HG02852 (cell line): Measurements from ENCODE around the gene TCERG1L.
"Not testable (repeated sequence)": the region's sequence is repeated elsewhere in the genome, so short reads cannot be mapped to it uniquely, and the experiment has no call there.

Experiments used
- ATAC-seq: cut with Tn5 transposase; IDR thresholded peaks from one replicate; pipeline ENCODE4 v1.9.1; 2021; ENCODE audit warnings: mild to moderate bottlenecking, moderate library complexity; ENCODE audit not compliant: unreplicated experiment

The TCERG1L gene

DNA sequence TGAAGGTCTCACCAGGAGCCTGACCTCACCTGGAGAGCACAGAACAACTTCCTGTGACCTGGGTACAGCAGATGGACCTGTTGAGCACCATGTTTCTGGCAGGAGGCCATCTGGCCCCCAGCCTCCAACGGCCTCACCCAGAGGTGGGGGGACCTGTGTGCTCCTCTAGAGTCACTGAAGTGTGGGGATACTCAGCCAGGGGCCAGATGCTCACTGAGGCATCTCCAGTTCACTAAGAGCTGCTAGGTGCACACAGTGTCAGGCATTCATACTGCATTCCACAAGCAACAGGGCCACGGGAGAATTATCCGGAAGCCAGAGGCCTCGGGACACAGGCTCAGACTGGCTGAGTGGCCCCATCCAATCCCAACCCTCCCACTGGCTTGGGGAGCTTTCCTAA, 161.4 kb downstream of the TCERG1L start:
- no peak for ATAC-seq

DNA sequence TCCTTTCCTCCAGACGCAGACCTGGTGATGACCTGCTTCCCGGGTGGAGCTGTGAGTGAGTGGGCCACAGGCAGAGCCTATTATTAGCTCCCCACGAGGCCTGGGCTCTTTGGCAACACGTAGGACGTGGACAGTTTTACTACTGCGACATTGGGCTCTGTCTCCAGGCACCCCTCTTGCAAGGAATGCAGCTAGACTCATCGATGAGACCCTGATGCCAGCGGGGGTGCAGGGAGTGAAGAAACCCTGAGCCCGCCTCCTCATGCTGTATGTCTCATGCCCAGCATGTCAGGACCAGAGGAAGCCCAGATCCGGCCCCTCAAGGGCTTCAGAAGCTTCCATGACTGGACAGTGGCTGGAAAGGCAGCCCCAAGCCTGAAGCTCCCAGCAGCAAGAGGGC, 161.9 kb downstream of the TCERG1L start:
- ATAC-seq: no peak

DNA sequence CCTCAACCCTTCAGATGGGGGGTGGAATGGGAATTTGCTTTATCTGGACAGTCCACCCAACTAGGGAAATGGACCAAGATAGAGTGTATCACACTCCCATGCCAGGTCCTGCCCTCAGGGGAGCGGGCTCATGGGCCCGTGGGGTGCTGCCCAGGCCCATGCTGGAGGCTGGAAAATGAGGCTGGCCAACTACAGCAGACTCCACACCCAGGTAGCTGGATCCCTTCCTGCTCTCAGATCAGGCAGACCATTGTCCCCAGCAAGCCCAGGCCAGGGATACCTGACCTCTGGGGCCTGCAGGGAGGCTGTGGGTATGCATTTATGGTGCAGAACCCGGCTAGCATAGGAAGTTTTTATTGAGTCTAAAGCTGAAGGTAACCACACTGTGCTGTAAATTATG, 162.4 kb downstream of the TCERG1L start:
- ATAC-seq: no peak

DNA sequence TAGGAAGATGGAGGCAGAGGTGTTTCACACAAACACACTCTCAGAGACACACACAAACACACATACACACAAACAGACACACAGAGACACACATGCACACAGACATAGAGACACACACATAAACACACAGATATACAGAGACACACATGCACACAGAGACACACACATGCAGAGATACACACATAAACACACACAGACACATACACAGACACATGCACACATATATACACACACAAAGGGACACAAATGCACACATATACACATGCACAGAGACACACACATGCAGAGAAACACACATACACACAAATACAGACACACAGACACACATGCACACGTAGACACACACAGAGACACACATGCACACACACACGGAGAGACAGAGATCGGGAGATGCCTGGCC, 163.3 kb downstream of the TCERG1L start:
- no peak for ATAC-seq

DNA sequence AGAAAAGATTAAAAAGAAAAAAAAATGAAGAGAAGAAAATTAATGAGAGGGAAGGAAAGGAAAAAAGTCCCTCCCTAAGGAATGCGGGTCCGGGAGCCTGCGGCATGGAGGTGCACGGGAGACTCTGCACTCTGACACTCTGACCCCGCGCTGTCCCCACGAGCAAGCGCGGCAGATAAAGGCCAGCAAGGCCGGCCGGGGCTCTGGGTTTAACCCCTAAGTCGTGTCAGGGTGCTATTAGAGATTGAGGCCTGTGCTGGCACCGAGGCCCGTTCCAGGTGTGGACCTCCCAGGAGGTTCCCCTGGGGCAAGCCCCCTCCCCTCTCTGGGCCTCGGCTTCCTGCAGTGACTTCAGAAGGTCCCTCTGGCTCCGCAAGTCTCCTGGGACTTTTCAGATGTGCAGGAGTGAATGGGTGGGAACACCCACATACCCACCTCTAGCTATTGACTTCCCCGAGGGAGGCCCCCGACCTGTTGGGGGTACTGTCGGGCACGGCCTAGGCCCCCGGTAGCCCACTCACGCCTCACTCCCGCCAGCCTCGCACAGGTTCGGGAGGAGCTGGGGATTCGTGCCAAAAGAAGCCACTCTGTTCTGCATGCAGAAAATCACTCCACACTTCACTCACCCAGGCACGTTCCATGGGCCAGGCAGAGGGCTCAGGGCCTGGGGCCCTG, 164.1 kb downstream of the TCERG1L start:
- ATAC-seq: no peak

DNA sequence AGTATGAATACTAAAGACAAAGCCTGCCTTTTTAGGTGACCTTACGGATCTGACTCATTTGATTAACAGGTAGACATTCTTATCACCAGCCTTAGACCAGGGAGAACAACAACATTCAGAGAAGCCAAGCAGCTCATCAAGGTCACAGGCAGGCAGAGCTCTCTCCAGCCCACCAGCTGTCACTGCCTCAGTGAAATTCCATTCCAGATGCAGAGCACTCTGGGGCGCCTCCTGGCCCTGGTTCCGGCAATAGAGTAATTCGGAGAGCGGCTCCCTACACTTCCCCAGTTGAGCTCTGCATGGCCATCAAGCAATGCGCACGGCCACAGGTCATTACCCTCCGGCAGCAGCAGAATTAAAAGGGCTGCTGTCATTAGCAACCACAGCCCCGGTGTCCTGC, 164.7 kb downstream of the TCERG1L start:
- no peak for ATAC-seq

DNA sequence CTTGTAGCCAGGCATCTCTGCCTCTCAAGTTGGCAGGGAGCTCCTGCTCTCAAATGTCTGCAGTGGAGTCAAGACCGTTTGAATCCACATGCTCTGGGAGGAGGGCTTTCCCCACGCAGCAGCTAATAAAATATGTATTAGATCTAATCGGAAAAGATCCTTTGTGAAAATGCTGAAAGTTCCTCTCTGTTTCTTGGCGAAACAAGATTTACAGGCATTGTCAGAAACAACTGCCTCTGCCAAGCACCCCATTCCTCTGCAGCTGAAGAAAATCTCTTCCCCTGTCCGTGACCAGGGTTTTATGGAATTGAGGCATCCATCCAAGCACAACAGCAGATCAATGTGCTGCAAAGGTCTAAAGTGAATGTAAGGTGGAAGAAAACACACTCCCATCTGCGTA, 165.8 kb downstream of the TCERG1L start:
- ATAC-seq: no peak

DNA sequence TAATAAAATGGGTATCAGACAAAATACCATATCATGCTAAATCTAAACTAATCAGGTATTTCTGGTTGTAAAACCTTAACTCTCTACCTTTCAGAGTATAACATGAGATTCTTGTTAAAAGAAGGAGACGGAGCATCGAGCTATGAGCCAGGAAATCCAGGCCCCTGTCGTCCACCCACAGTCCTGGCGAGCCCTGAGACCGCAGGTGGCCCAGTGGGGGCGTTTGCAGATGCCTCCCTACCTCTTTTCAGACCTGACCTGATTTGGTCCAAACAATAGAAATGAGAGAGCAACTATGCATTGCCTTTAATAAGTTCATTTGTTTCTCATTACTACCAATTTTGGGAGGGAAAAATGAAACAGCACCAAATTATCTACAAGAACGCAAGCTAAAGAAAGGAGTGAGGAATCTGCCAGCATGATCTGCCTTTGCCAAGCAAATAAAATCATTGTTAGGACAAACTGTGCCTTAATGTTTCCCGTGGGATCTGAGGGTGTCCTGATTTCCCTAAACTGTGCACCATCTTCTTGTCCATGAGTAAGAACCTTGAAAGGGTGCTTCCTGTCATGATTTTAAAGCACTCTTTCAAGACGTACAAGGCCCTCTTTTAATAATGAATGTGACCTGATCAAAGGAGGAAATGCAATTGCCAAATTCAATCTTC, 166.7 kb downstream of the TCERG1L start:
- no peak for ATAC-seq

DNA sequence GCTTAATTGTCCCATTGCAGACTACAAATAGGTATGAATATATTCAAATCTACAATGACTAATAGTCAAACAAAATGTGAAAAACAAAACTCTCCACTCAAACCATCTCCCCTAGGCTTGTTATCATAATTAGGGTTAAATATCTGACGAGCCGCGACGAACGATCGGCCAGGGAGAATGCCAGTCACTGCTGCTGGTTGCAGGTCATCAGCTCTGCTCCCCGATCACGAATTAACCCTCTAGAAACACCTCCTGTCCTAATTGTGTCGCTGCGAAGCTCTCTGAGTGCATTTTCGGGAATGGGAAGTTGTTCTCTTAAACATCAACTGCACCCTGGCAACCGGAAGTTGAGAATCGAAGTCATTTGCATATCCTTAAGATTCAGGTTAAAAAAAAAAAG, 167.3 kb downstream of the TCERG1L start:
- no peak for ATAC-seq

DNA sequence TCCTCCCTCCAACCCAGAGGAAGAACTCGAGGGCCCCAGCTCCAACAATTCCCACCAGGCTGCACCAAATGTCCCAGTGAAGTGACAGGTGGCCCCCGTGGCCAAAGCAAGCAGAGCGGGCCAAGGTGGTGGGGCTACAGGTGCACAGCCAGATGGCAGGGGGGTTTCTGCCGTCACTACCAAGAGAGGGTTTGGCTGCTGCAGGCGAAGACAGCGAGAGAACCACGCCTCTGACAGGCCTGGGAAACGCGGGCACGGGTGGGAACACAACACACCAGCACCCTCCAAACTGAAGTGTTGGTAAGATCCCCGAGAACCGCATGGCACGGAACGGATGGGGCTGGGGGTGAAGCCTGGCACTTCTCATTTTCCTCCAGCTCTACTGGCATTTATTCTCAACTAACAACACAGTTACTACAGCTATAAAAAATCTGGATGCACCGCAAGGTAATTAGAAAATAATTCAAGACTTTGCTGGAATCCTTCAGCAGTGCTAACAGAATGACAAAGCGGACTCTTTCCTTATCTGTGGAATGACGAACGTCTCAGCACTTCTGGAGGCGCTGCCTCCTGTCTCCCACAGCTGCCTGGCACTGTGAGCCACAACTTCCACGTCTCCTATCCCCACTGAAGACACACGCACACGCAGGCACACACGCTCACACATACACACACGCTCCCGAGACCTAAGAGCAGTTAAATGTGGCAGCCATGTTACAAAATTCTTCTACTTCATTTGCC, 167.9 kb downstream of the TCERG1L start:
- ATAC-seq: no peak

DNA sequence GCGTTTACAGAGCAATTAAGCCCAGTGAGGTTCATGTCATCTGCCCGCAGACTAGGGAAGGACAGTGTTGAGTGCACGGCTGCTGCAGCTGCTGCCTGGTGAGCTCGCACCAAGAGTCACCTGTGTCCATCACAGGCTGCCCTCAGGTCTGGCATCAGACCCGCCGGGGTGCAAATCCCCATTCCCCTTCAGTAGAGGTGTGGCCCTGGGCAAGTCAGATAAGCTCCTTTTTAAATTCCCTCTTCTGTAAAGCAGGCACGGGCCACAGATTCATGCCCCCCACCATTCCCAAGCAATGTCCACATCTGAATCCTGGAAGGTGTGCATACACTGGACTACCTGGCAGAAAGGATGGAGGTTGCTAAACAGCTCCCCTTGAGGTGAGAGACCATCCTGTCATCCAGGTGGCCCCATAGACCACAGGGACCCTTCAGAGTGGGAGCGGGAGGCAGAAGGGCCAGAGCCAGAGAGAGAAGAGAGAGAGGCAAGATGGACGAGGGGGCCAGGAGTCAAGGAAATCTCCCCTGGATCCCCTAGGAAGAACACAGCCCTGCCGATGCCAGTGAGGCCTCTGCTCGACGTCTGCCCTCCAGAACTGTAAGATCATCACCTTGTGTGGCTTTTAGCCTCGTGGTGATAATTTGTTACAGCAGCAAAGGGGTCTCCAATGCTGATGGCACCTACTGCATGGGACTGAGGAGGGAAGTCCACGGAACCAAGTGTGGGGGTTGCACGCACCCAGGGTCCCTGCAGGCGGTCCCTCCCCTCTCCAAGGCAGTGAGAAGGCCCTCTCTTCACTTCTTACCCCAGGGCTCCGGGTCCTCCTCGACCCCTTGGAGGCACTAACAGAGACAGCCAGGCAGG, 168.8 kb downstream of the TCERG1L start:
- no peak for ATAC-seq

DNA sequence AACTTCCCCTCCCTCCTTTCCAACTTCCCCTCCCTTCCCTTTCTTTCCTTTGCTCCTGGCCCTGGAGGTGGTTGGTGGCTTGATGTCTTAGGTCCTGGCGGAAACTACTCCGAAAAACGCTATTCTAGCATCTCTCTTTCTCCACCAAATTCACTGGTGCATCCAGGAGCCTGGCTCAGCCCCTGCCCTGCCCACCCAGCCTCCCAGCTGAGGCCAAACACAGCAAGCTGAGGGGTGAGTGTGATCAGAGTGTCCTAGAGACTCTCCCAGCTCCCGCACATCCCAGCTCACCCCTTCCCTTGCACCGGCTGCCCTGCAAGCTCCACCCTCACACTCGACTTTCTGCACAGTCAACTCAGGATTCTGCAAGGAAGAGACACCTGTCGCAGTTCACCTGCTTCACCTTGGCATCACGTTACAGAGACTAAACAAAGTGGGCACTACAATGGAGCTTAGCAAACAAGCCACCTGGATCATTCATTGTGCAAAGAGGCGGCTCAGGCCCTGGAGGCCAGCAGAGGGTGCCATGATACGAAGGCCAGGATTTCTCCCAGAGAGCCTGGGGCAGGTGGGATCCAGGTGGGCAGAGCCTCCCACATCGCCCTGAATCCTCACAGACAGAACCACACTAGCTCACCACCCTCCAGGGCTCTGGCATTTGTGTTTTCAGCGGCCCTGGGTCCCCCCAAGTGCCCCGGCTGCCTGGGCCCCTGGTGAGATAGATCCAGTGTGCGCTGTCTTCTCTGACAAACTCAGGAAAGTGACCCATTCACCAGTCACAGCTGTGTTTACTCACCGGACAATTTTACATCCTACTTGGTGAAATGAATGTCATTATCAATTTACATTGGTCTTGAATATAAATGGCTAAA, 169.6 kb downstream of the TCERG1L start:
- ATAC-seq: no peak

DNA sequence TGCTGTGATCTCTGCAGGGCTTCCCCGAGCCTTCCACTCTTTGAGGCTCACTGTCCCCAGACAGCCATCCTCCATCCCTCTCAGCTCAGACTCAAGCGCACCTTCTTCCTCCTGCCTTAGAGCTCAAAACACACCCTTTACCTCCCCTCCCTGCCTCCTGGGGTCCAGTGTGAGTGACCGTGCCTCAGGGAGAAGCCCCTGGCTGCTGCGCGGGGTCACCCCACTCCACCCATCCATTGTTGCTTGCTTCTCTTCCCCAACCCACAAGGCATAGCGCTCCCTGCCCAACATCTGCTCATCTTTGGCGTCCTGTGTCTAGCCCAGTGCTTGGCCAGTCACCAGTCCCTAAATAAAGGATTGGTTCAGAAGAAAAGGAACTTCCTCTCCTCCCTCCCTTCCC, 170.3 kb downstream of the TCERG1L start:
- no peak for ATAC-seq

DNA sequence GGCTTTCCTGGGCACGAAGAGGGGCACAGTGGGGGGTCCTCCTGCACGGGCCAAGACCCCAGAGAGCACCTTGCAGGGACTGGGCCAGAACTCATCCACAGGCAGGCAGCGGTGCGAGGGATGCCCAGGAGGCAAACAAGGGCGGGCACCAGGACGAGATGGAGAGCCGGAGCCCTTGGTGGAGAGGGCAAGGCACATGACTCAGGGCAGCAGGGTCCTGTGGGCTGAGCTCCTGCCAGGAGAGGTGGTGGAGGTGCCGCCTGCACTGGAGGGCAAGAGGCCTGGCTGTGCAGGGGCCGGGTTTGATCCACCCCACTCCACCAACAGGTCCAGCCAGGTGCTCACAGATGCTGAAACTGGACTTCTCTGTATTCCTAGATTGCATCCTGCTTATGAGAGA, 170.9 kb downstream of the TCERG1L start:
- ATAC-seq: no peak

DNA sequence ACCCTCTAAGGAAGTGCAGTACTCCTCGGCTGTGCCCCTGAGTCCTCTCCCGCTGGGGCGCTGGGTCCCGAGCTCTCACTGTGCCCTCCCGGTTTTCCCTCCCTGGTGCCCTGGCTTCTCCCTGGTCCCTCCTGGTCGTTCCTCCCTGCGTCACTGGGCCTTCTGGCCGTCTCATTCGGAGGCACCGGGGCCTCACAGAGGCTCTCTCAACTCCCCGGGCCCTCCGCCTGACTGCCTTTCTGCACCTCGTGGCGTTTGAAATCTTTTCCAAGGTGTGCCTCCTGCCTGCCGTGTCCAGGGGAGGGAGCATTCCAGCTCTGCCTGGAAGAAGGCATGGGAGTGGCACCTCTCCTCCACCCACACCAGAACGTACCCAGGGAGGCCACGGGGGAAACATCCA, 174.3 kb downstream of the TCERG1L start:
- no peak for ATAC-seq

DNA sequence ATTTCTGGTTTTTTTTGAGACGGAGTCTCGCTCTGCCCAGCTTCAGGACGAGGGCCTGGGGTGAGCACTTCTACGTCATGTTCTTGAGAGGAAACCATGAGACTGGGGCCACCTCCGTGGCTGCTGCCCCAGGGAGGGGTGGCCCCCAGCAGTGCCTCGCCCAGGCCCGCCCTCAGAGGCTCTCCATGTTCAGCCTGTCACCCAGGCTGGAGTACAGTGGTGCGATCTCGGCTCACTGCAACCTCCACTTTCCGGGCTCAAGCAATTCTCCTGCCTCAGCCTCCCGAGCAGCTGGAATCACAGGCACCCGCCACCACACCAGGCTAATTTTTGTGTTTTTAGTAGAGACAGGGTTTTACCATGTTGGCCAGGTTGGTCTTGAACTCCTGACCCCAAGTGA, 175.2 kb downstream of the TCERG1L start:
- ATAC-seq: not testable (repeated sequence)

DNA sequence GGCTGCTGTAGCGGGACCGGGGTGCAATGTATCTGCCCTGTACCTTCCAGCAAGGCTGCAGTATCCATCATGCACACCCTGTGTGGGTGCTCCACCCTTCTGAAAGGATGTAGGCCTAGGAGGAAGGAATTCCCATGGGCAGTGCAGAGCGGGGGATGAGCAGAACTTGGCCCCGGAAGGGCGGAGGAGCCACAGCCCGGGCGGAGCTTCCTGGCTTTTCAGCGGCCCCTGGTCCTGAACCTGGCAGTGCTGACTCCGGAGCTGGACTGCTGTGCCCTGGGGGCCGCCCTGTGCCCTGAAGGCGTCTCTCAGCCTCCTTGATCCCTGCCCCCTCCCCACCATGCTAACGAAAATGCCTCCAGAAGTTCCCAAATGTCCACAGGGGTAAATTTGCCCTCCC, 175.8 kb downstream of the TCERG1L start:
- no peak for ATAC-seq

DNA sequence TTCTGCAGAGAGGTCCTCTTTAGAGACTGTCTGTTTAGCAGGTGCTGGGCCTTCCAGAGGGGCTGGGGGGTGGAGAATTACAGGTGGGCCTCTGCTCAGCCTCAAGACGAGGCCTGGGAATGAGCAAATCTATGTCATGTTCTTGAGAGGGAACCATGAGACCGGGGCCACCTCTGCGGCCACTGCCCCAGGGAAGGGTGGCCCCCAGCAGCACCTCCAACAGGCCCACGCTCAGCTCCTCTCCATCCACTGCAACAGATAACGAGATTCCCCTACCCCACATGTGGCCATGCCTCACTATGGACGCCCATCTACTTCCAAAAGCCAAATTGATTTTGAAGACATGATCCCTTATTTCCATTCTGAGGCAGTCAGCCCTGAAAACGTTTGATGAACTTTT, 176.9 kb downstream of the TCERG1L start:
- no peak for ATAC-seq

DNA sequence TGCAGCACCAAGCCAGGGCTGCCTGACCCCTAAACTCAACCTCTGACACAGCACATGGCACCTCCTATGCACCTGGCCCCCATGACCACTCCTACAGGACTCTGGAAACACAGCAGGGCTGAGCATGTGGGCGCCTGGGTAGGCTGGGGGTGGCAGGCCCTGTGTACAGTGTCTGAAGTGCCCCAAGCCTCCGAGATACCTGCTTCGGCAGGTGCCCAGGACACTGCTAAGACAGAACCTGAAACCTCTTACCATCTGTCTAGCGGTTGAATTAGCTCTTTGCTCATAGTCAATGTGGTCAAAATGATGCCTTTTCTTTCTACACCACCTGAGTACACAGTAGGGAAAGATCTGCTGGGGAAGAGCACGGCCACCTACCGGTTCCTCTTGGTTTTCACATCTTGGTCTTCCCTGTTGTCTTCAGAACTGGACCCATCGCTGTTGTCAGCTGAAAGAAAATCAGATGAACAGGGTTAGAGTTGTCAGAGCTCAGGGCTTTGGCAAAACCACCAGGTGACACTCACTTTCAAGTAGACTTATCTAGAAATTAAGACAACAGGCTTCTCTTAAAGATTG, 177.4 kb downstream of the TCERG1L start:
- no peak for ATAC-seq

DNA sequence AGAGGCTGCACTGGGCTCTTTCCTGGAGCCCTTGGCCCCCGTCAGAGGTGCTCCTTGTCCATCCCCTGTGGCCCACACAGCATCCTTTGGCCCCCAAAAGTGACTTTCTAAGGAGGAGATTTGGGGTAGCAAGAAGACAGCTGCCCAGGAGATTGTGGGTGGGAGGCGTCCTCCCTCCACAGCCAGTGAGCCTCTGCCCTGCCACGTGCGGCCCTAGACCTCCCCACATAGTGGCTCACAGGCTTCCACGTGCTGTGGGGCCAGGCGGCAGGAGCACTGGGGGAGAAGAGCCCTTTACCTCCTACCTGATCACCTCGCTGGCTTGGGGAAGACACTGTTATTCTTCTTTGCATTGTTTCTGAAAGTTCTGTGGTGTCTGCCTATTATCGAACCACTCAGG, 178.8 kb downstream of the TCERG1L start:
- ATAC-seq: no peak
